Activated naive CD4-positive, alpha-beta T cell treated with anti-CD3 and anti-CD28 coated beads, Interleukin-2, amount 50 U/mL, for 72 hours (primary cell): ENCODE measurements around the gene ANO2. TPM values are rescaled to one million over a fixed set of nuclear protein-coding genes. Genes with fewer than 3 reads are reported as not detected.
A peak's percentile ranks its signal among the peaks of the same experiment; 100 is the strongest.

Experiments
- ATAC-seq, 2 donors: fragments of 150-1000 bp; cut with Tn5 transposase; 2 replicates each; pipeline ENCODE4 v1.10.0; 2021; ENCODE audit warnings: mild to moderate bottlenecking in 2 of 2, moderate library complexity in 2 of 2
- DNase-seq, 2 donors: peaks; one replicate each; pipeline ENCODE4 v3.0.0; 2021 to 2022; ENCODE audit warnings: low spot score in 2 of 2
- H3K27ac Mint-ChIP-seq, 2 donors: one replicate each; pipeline ENCODE4 v1.8.0; 2022; ENCODE audit warnings: mild to moderate bottlenecking in 2 of 2, mixed read lengths in 2 of 2
- H3K36me3 Mint-ChIP-seq, 2 donors: one replicate each; pipeline ENCODE4 v1.8.0; 2022; ENCODE audit warnings: mixed read lengths in 2 of 2
- H3K9me3 Mint-ChIP-seq, 2 donors: one replicate each; pipeline ENCODE4 v1.8.0; 2022; ENCODE audit warnings: mixed read lengths in 2 of 2
- total RNA-seq, 2 donors: library from RNA; stranded (reverse); gene quantifications; one replicate each; pipeline ENCODE4 v1.2.3, GENCODE V29; 2022

ANO2 gene
- total RNA-seq, 2 donors from 2014 or later, result not detected

DNA sequence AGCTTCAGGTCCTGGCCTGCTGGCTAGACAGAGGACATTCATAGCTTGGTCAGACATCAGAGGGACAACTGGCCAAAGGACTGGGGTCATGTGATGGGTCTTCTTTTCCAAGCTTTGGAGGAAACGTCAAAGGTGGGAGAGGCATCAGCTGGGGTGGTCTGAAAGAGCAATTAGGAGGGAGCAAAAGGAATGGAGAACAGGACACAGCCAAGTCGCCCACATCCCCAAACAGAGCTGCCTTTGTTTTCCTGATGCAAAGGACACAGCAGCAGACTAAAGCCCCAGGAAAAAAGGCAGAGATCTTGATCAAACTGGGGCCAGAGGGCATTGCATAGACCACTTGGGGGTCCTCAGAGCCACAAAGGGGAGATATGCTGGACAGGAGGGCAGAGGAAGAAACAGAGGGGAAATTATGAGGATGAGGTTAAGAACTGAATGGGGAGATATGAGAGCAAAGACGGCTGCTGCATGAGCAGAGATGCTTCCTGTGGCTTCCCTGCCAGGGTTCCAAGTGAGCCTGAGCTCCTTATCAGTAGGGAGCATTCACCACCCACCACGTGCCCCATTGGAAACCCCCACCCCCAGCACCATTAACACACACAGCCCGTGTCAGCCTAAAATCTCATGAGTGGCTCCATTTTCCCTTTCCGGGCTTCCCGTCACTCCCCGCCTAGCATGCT, 62.4 kb downstream of the ANO2 start:
- DNase-seq (no peak), ATAC-seq (no peak)
- H3K36me3 Mint-ChIP-seq, result no peaks in the 10 kb centered on the region
- no peak overlapping the region for H3K27ac Mint-ChIP-seq
- H3K9me3 Mint-ChIP-seq, result no peaks in the 10 kb centered on the region

GRCh38 chr12:5881666-5882065, 63.4 kb downstream of the ANO2 start:
- Mint-ChIP-seq H3K27ac (no peak overlapping the region), H3K36me3 (no peaks in the 10 kb centered on the region), H3K9me3 (no peaks in the 10 kb centered on the region)
- ATAC-seq (no peak), DNase-seq (no peak)

DNA sequence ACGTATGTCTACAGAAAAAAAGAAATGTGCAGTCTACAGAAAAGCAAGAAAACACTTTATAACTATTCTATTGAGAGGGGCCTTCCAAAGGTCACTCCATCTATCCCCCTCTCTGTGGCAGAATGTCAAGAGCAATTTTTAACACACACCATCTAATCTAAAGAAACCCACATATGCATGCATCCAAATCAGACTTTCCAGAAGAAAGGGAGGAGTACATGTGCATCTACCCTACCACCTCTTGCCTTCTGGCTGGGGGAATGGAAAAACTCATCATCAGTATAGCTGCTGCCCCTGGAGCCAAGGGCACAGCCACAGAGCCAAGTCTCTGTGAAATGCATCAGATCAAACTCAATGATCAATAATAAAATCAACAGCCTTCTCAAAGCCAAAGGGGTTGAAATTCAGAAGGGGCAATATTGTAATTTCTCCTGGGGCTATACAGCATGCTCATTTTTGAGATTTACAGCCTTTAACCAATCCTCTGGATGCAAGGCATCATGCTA, 63.9 kb downstream of the ANO2 start:
- DNase-seq (no peak), ATAC-seq (no peak)
- H3K27ac Mint-ChIP-seq, result no peak overlapping the region
- no peaks in the 10 kb centered on the region for H3K36me3 Mint-ChIP-seq
- H3K9me3 Mint-ChIP-seq, result no peaks in the 10 kb centered on the region

- no peaks in the 10 kb centered on the region for H3K9me3 Mint-ChIP-seq
- no peak overlapping the region for H3K27ac Mint-ChIP-seq
- no peaks in the 10 kb centered on the region for H3K36me3 Mint-ChIP-seq
- ATAC-seq, result no peak
- no peak for DNase-seq
Observed at GRCh38 chr12:5875851-5876250, 69.2 kb downstream of the ANO2 start.

DNA sequence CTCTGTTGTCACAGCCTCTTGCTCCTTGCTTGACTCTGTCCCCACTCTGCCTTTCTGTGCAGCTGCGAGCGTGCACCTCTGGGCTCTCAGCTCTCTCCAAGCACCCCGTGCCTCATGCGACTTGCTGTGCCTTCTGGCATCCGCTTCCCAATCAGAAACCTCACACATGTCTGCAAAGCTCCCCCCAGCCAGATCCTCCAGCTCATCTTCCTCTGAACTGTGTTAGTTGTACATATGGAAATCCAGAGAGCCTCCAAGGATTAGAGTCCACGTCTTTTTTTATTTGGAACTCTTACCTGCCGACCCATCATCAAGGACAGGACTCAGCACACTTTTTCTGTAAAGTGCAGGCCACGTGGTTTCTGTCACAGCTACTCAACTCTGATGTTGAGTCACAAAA, 70.5 kb downstream of the ANO2 start:
- H3K27ac Mint-ChIP-seq, result peak overlapping the region in 1 of 2 donors; percentile 22
- DNase-seq (no peak), ATAC-seq (no peak)
- no peaks in the 10 kb centered on the region for H3K36me3 Mint-ChIP-seq
- no peaks in the 10 kb centered on the region for H3K9me3 Mint-ChIP-seq

GRCh38 chr12:5873281-5873919, 71.7 kb downstream of the ANO2 start:
- DNase-seq (no peak), ATAC-seq (no peak)
- H3K27ac Mint-ChIP-seq, result no peak overlapping the region
- no peaks in the 10 kb centered on the region for H3K9me3 Mint-ChIP-seq
- no peaks in the 10 kb centered on the region for H3K36me3 Mint-ChIP-seq

- Mint-ChIP-seq H3K9me3 (no peaks in the 10 kb centered on the region), H3K27ac (no peak overlapping the region), H3K36me3 (no peaks in the 10 kb centered on the region)
- ATAC-seq (no peak), DNase-seq (no peak)
Observed at GRCh38 chr12:5872745-5873144, 72.3 kb downstream of the ANO2 start.

DNA sequence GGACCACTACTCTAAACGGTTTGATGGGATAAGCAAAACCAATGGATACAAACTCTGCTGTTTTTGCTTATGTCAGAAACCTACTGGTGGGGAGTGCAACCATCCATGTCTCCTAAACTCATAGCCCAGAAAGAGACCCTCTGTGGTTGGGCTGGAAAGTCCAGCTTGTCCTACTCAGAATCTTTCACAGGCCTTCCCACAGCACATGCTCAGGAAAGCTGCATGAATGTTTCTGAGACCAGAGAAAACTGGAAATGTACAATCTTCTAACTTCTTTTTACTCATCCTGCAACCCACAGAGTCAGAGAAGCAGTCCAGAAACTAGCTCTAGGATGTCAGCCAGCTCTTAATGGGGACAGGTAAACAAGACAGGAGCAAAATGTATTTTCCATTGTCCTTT, 73.3 kb downstream of the ANO2 start:
- Mint-ChIP-seq H3K9me3 (no peaks in the 10 kb centered on the region), H3K27ac (no peak overlapping the region), H3K36me3 (no peaks in the 10 kb centered on the region)
- no peak for DNase-seq
- ATAC-seq, result no peak

- H3K36me3 Mint-ChIP-seq, result no peaks in the 10 kb centered on the region
- no peak for DNase-seq
- H3K27ac Mint-ChIP-seq, result no peak overlapping the region
- H3K9me3 Mint-ChIP-seq, result no peaks in the 10 kb centered on the region
- no peak for ATAC-seq
Observed at GRCh38 chr12:5870183-5870582, 74.9 kb downstream of the ANO2 start.

DNA sequence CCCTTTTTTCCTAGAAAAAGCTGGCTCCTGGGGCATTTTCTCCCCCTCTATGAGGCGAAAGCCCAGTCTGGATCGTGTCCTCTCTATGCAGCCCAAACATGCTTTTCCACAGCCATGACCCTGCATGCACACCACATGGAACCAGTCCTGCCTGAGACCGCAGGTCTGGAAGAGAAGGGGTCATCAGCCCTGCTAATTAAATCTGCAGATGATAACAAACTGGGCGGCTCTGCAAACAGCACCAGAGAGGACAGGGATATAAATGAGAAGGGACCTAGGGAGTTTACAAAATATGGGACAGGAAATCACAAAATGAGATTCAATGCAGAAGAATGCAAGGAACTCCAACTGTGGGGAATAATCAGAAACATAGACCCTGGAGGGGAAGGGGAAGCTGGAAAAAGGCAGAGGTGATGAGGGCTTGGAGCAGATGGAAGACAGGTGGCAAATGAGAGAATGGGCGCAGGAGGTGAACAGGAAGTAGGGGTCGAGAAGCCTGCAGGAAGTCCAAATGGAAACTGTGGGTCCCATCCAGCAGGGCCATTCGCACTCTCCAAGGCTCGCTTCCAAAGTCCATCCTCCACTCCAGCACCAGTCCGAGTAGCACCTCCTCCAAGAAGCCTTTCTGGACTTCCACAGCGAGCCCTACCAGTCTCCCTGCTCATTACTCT, 76.3 kb downstream of the ANO2 start:
- Mint-ChIP-seq H3K27ac (no peak overlapping the region), H3K9me3 (no peaks in the 10 kb centered on the region), H3K36me3 (no peaks in the 10 kb centered on the region)
- ATAC-seq (no peak), DNase-seq (no peak)

- DNase-seq (no peak), ATAC-seq (no peak)
- Mint-ChIP-seq H3K9me3 (no peaks in the 10 kb centered on the region), H3K36me3 (no peaks in the 10 kb centered on the region), H3K27ac (no peak overlapping the region)
Observed at GRCh38 chr12:5865397-5865796, 79.7 kb downstream of the ANO2 start.

DNA sequence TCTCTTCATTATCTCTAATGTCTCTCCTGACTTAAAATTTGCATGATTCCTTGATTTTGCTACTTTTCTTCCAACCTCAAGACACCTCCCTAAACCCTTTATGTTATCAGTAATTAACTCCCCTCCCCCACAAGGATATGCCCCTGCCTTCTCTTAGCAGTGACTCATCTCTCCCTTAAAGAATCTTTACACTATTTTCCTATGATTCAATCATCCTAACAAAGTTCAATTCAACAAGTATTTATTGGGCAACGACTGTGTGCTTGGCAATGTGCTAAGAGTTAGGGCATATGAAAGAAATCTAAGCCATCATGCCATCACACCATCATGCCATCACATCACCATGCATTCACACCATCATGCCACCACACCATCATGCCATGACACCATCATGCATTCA, 80.1 kb downstream of the ANO2 start:
- Mint-ChIP-seq H3K36me3 (no peaks in the 10 kb centered on the region), H3K27ac (no peak overlapping the region), H3K9me3 (peaks cover 0 to 3% of the 10 kb centered on the region in 2 donors)
- no peak for ATAC-seq
- DNase-seq, result no peak

GRCh38 chr12:5864301-5864700, 80.8 kb downstream of the ANO2 start:
- Mint-ChIP-seq H3K9me3 (peaks cover 0 to 5% of the 10 kb centered on the region in 2 donors), H3K27ac (no peak overlapping the region), H3K36me3 (no peaks in the 10 kb centered on the region)
- no peak for DNase-seq
- ATAC-seq, result no peak

- DNase-seq (no peak), ATAC-seq (no peak)
- no peak overlapping the region for H3K27ac Mint-ChIP-seq
- H3K9me3 Mint-ChIP-seq, result peaks cover 0 to 5% of the 10 kb centered on the region in 2 donors
- H3K36me3 Mint-ChIP-seq, result no peaks in the 10 kb centered on the region
Observed at GRCh38 chr12:5861416-5861815, 83.6 kb downstream of the ANO2 start.

- peaks cover 5 to 8% of the 10 kb centered on the region in 2 donors for H3K9me3 Mint-ChIP-seq
- no peak overlapping the region for H3K27ac Mint-ChIP-seq
- no peaks in the 10 kb centered on the region for H3K36me3 Mint-ChIP-seq
- ATAC-seq (no peak), DNase-seq (no peak)
Observed at GRCh38 chr12:5856692-5857091, 88.4 kb downstream of the ANO2 start.

DNA sequence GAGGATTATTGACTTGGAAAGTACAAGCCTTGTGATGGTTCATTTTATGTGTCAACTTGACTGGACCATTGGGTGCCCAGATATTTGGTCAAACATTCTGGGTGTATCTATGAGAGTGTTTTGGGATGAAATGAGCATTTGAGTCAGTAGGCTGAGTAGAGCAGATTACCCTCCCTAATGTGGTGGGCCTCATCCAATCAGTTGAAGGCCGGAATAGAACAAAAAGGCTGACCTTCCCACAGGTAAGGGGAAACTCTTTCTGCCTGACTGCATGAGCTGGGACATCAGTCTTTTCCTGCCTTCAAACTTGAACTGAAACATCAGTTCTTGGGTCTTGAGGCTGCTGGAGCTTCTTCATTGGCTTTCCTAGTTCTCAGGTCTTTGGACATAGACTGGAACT, 98.1 kb downstream of the ANO2 start:
- peaks cover 3 to 4% of the 10 kb centered on the region in 2 donors for H3K9me3 Mint-ChIP-seq
- no peak for ATAC-seq
- H3K36me3 Mint-ChIP-seq, result no peaks in the 10 kb centered on the region
- DNase-seq, result no peak
- no peak overlapping the region for H3K27ac Mint-ChIP-seq

- Mint-ChIP-seq H3K27ac (no peak overlapping the region), H3K9me3 (no peaks in the 10 kb centered on the region), H3K36me3 (no peaks in the 10 kb centered on the region)
- DNase-seq (no peak), ATAC-seq (no peak)
Observed at GRCh38 chr12:5840944-5841343, 104.1 kb downstream of the ANO2 start.

GRCh38 chr12:5830111-5830510, 114.9 kb downstream of the ANO2 start:
- no peak for ATAC-seq
- no peaks in the 10 kb centered on the region for H3K36me3 Mint-ChIP-seq
- H3K27ac Mint-ChIP-seq, result no peak overlapping the region

More at GRCh38 chr12:5830111-5830510, 114.9 kb downstream of the ANO2 start:
- DNase-seq, result no peak
- H3K9me3 Mint-ChIP-seq, result peaks cover 0 to 3% of the 10 kb centered on the region in 2 donors
